ENCODE results near the gene POFUT1. TPM values are rescaled to one million over a fixed set of nuclear protein-coding genes. Genes with fewer than 3 reads are reported as not detected.
"Not testable (repeated sequence)": the region's sequence is repeated elsewhere in the genome, so short reads cannot be mapped to it uniquely, and the experiment has no call there.

Gene POFUT1
- total and polyA plus RNA-seq, 2 of the 8 experiments (the other 6 are each of a cell fraction or from before 2014, with no cell fraction given) = 19.4 to 24.4 TPM

- H3K79me1 ChIP-seq (ENCODE audit: low read depth, low read length); H3K23me2 ChIP-seq (ENCODE audit: low read depth, low read length); H3K18ac ChIP-seq (ENCODE audit: extremely low read depth, low read length); H3K4ac ChIP-seq (replicated peaks; ENCODE audit: insufficient read length, low read depth, low read length); H4K8ac ChIP-seq (ENCODE audit: extremely low read depth, insufficient read depth, low read length); H3K79me2 ChIP-seq (ENCODE audit: control insufficient read depth in 1 of 2, insufficient read depth in 2 of 2, low read length in 2 of 2); H3K9me3 ChIP-seq (ENCODE audit: insufficient read depth in 2 of 2, low read depth in 1 of 2, low read length in 1 of 2); H3K27ac ChIP-seq (ENCODE audit: low read depth, low read length); DNase-seq (ENCODE audit: low read depth in 1 of 2, low spot score in 2 of 2); H3K4me3 ChIP-seq (ENCODE audit: extremely low read depth in 1 of 4, insufficient read depth in 2 of 4, low read depth in 3 of 4, low read length in 4 of 4); H3K4me1 ChIP-seq (replicated peaks in 1 of 4; ENCODE audit: control insufficient read depth in 3 of 4, insufficient read depth in 4 of 4, low read length in 3 of 4); H2BK20ac ChIP-seq (ENCODE audit: low read length); H2BK12ac ChIP-seq (ENCODE audit: low read depth, low read length); H3K36me3 ChIP-seq (ENCODE audit: control insufficient read depth in 2 of 4, insufficient read depth in 4 of 4, low read length in 3 of 4); H3K4me2 ChIP-seq (ENCODE audit: insufficient read depth in 1 of 2, low read depth in 2 of 2, low read length in 2 of 2); POLR2A ChIA-PET (ENCODE audit: partially characterized antibody); H3K9ac ChIP-seq (replicated peaks in 1 of 4; ENCODE audit: extremely low read depth in 1 of 4, low read depth in 3 of 4, low read length in 3 of 4); H3K23ac ChIP-seq (ENCODE audit: insufficient read length); H3K27me3 ChIP-seq (replicated peaks in 1 of 4; ENCODE audit: control insufficient read depth in 3 of 4, extremely low read depth in 1 of 4, insufficient read depth in 3 of 4, low read length in 3 of 4); H2AK5ac ChIP-seq (ENCODE audit: low read depth, low read length); H4K91ac ChIP-seq (replicated peaks; ENCODE audit: insufficient read length, low read length); H2BK15ac ChIP-seq (ENCODE audit: low read length); FAIRE-seq; H4K20me1 ChIP-seq (replicated peaks in 1 of 2; ENCODE audit: control insufficient read depth in 1 of 2, insufficient read depth in 2 of 2, low read length in 2 of 2); H3K14ac ChIP-seq (ENCODE audit: insufficient read length); H2BK5ac ChIP-seq (ENCODE audit: low read depth, low read length); H3K56ac ChIP-seq (replicated peaks; ENCODE audit: insufficient read length, low read depth, low read length); H2AFZ ChIP-seq (ENCODE audit: low read length); H2BK120ac ChIP-seq (replicated peaks; ENCODE audit: low read depth, low read length); H4K5ac ChIP-seq (ENCODE audit: insufficient read length, low read depth, low read length): not testable (repeated sequence)
- 85% methylated on average over 5 of the region's 5 CpGs; no CpG with 5 or more reads in 1 of the 2 experiments for WGBS, 2 experiments (ENCODE audit: extremely low coverage in 1 of 2, insufficient coverage in 1 of 2, insufficient read length in 1 of 2, insufficient replicate concordance in 2 of 2, low coverage in 1 of 2, low lambda C conversion rate in 2 of 2, missing lambda C conversion rate in 1 of 2)
- CTCF ChIA-PET (ENCODE audit: partially characterized antibody) = interaction anchor here (0.7 kb wide), 1 partner anchor 8 kb away, joined by 4 read pairs; no protein-coding TSS in a partner anchor
These were observed 38.5 kb downstream of the POFUT1 start for GRCh38 chr20:32246208-32246607.
